HT-29 (cell line): ENCODE measurements around the gene FAM111A. TPM values are rescaled to one million over a fixed set of nuclear protein-coding genes. Genes with fewer than 3 reads are reported as not detected.
A peak's percentile ranks its signal among the peaks of the same experiment; 100 is the strongest.

Experiments
- DNase-seq: peaks from one replicate; pipeline ENCODE4 v3.0.0-alpha.2; 2015; ENCODE audit warnings: low spot score
- total RNA-seq: library from RNA; depleted of rRNA; stranded (reverse); fragments of >200 nt; shearing (Covaris generic); gene quantifications from 2 replicates; pipeline ENCODE4 v1.2.3, GENCODE V29; 2014

FAM111A gene
- total RNA-seq, 1 experiment from 2014 or later: 51.9 TPM

- peak; percentile 67 for DNase-seq
Measured at GRCh38 chr11:59141673-59142460, 789 bp upstream of the FAM111A start.

- DNase-seq: no peak
Measured at GRCh38 chr11:59144096-59144495, 1.4 kb downstream of the FAM111A start.

DNA sequence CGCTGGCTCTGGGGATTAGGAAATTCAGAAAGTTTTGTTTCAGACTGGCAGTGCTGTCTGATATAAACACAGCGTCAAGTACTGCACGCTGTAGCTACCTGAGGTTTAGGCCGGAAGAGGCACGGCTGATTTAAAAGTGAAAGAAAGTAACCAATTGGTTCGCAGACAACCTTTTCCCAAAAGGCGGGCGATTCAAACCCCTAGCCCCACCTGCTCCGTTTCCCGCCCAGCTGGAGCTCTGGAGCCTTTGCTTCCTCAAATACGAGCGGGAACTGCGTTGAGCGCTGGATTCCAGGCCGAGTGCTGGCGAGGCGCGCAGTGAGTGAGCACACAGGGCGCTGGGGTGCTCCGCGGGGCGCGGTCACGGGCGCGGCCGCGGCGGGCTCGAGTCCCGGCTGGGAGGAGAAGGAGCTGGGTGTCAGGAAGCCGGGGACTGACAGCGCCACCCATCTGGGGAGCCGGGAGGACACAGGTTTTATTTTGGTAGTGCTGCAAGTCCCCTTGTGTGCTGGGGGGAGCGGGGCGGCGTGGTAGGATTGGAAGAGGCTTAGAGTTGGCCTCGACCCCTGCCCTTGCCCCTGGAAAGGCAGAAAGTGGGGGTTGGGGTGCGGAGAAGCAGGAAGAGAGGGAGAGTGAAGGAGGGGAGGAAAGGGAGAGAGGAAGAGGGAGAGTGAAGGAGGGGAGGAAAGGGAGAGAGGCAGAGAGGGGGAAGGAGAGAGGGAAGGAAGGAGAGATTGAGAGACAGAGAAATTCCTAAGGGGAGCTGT lies 2.1 kb downstream of the FAM111A start:
- DNase-seq: peak; percentile 97

DNA sequence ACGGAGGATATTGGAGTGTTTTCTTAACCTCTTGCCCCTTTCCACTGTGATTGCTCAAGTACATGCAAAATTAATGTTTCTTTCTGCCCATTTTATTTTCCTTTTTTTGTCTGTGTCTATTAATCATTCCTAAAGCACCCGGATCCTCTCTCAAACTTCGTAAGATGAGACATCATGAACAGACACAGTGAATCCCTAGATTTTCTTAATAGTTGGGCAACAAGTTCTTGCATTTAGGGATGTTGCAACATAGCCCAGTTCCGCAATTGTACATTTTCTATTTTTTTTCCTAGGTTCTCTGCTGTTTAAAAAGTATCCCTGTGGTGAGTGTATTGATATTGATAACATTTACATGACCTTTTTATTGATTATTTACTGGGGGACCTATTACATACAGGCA lies 2.9 kb downstream of the FAM111A start:
- no peak for DNase-seq

- no peak for DNase-seq
Measured at GRCh38 chr11:59151761-59152160, 9.1 kb downstream of the FAM111A start.

DNA sequence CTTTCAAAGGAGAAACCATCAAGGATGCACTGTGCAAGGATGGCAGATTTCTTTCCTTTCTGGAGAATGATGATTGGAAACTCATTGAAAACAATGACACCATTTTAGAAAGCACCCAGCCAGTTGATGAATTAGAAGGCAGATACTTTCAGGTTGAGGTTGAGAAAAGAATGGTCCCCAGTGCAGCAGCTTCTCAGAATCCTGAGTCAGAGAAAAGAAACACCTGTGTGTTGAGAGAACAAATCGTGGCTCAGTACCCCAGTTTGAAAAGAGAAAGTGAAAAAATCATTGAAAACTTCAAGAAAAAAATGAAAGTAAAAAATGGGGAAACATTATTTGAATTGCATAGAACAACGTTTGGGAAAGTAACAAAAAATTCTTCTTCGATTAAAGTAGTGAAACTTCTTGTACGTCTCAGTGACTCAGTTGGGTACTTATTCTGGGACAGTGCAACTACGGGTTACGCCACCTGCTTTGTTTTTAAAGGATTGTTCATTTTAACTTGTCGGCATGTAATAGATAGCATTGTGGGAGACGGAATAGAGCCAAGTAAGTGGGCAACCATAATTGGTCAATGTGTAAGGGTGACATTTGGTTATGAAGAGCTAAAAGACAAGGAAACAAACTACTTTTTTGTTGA lies 9.8 kb downstream of the FAM111A start:
- no peak for DNase-seq

DNA sequence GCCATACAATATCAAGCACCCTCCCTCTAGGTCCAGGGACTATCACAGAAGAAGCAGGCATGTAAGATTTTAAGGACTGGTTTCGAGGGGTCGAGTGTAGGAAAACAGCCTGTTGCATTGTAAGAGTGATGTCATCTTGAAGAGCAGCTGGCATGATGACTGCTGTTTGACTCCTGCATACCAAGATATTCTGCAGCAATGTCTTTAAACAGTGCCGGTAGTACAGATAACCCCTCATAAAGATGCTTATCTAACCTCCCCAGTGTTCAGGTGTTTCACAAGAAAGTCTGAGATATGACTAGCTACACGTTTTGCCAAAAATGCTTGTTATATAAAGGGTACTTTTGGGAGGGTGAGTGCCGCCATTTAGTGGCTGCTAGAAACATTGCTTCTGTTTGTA lies 12.0 kb downstream of the FAM111A start:
- DNase-seq: no peak

GRCh38 chr11:59157433-59157832 lies 14.8 kb downstream of the FAM111A start:
- no peak for DNase-seq

- DNase-seq: peak; percentile 86
Measured at GRCh38 chr11:59158206-59159068, 15.8 kb downstream of the FAM111A start.

- no peak for DNase-seq
Measured at GRCh38 chr11:59164028-59164427, 21.4 kb downstream of the FAM111A start.

DNA sequence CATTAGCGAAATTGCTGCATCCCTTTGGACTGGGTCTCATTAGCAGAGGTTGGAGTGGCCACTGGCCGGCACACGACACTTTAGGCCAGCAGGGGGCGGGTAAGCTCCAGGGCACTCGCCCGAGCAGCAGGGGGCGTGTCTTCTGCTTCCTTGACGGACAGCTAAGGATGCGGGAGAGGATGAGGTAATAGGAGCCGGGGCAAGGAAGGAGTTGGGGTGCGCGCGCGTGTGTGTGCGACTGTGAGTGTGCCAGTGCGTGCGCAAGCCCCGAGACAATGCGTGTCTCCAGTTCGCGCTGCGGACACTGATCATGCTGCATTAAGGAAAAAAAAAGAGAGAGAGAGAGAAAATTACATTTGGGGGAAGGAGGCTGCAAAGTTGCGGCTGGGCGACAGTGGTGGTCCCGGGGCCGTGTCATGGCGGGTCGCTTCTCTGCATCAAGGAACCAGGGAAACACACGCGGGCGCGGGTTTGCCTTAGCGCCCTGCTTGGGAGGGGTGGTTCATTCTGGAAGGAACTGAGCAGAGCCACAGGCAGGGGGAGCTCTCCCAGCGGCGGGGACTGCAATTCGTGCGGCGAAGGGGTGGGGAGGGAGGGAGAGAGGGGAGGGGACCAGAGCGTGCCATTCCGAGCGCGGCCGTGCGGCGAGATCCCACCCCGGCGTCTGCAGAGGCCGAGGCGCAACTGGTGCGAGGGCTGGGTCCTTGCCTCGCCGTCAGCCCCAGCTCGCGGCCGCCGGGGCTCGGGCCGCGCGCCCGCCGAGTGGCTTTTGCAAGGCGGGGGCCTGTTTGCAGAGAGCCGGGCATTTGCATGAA lies 29.1 kb downstream of the FAM111A start, which contains the start of gene DTX4:
Gene DTX4 (plus strand): TSS at position 625 of the 815 bp plus-strand sequence. CDS start 464 bp downstream, outside the sequence.
- DNase-seq: peak; percentile 98

DNA sequence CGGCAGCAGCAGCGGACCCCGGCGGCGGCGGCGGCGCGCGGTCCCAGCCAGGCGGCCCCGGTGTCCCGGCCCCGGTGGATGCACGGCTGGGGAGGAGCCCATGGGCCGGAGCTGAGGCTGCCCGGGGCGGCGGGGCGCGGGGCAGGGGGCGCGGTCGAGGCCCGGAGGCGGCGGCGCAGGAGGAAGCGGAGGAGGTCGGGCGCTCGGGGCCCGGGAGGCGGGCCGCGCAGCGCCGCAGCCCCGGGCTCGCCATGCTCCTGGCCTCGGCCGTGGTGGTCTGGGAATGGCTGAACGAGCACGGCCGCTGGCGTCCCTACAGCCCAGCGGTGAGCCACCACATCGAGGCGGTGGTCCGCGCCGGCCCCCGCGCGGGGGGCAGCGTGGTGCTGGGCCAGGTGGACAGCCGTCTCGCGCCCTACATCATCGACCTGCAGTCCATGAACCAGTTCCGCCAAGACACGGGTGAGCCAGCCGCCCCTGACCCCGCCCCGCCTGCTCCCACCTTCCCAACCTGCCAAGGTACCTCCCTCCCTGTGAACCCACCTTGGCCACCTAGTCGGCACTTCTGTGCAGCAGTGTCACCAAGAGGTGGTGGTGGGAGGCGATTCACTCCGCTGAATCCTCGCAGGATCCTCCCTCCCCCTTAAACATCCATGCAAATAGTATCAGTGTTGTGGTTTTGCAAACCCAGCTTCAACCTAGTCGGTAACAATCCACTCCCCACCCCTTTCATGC lies 29.9 kb downstream of the FAM111A start:
- DNase-seq: no peak

DNA sequence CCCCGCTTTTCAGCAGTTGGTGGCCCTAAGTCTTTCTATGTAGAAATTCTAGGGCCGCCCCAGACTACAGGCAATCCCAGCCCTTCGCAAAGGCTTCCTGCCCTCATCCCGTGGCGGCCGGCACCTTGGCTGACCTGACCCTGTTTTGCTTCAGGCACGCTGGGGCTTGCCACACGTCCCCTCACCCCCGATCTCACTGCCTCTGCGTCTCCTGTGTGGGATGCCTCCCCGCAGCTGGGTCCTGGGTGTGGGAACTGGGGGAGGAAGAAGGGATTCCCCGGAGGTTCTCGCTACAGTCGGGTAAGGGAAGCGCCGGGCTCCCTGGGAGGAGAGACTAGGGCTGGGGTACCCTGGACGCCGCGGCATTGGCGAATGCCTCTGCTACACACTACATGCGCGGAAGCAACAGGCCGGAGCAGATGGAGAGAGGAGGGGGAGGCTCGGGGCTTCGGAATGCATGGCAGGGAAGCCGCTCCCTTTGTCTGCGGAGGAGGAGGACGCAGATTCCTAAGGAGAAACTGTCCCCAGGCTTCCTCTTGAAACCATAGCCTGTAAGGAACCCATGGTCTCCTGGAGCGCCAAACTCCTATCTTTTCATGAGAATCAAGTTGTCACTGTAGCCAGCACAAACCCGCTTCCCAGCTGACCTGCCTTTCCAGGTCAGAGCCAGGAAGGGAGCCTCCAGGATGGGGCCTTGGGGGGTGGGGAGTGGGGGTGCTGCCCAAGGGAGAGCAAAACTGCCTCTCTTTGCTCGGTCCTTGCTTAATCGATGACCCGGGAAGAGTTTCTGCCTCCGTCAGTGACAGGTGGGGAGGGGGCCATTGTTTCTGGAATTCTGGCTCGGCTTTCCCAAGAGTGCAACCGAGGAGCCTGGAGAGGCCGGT lies 30.7 kb downstream of the FAM111A start:
- peak; percentile 58 for DNase-seq

GRCh38 chr11:59173964-59174663 lies 31.5 kb downstream of the FAM111A start:
- DNase-seq: peak; percentile 88

DNA sequence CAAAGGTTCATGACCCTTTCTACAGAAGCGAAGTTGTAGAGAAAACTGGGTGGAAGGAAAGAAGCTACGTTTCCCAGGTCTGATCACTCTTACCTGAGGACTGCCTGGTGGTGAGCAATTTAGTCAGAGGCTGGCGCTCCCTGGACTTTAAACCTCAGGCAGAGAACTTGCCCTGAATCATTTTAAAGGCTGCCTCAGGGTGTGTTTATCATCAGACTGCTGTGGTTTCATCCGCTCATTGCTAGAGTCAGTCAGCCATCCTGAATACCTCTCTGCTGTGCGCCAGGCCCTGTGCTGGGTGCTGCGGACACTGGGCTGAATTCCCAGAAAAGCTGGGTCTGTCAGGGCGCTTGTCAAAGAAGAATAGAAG lies 32.0 kb downstream of the FAM111A start:
- peak; percentile 77 for DNase-seq

GRCh38 chr11:59175091-59175501 lies 32.4 kb downstream of the FAM111A start:
- no peak for DNase-seq

GRCh38 chr11:59176330-59176729 lies 33.7 kb downstream of the FAM111A start:
- DNase-seq: no peak

- no peak for DNase-seq
Measured at GRCh38 chr11:59178402-59178801, 35.7 kb downstream of the FAM111A start.
